ENCODE data around the gene NME2. TPM values are rescaled to one million over a fixed set of nuclear protein-coding genes. Genes with fewer than 3 reads are reported as not detected.
A peak's percentile ranks its signal among the peaks of the same experiment; 100 is the strongest.
"Not testable (repeated sequence)": the region's sequence is repeated elsewhere in the genome, so short reads cannot be mapped to it uniquely, and the experiment has no call there.

NME2 gene
- total RNA-seq, 1 donor from 2014 or later = 476 TPM

DNA sequence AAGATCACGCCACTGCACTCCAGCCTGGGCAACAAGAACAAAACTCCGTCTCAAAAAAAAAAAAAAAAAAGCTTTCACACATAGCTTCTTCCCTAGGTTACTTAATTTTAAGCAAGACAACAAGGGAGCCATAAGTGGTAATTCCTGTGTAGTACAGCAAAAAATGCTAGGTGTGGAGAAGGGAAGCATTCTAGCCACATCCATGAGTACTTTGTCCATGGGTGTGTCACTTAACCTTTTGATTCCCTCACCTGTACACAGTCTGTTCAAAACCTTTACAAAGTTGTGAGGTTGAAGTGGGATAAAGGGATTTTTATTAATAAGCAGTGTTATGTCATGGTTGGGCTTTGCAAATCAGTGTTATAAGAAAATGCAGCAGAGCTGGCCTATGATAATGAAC, 4.5 kb downstream of the NME2 start:
- Mint-ChIP-seq H3K27me3 (ENCODE audit: unreplicated experiment) (peaks cover 5% of the 10 kb centered on the region), H3K9me3 (ENCODE audit: unreplicated experiment) (no peaks in the 10 kb centered on the region), H3K36me3 (ENCODE audit: low read depth, unreplicated experiment) (peaks cover 12% of the 10 kb centered on the region), H3K27ac (ENCODE audit: unreplicated experiment) (no peak overlapping the region), H3K4me1 (ENCODE audit: unreplicated experiment) (peaks cover 3% of the 10 kb centered on the region), H3K4me3 (ENCODE audit: unreplicated experiment) (no peak overlapping the region)
- no peak for DNase-seq (ENCODE audit: low spot score)
- TF ChIP-seq, protein P1, sequence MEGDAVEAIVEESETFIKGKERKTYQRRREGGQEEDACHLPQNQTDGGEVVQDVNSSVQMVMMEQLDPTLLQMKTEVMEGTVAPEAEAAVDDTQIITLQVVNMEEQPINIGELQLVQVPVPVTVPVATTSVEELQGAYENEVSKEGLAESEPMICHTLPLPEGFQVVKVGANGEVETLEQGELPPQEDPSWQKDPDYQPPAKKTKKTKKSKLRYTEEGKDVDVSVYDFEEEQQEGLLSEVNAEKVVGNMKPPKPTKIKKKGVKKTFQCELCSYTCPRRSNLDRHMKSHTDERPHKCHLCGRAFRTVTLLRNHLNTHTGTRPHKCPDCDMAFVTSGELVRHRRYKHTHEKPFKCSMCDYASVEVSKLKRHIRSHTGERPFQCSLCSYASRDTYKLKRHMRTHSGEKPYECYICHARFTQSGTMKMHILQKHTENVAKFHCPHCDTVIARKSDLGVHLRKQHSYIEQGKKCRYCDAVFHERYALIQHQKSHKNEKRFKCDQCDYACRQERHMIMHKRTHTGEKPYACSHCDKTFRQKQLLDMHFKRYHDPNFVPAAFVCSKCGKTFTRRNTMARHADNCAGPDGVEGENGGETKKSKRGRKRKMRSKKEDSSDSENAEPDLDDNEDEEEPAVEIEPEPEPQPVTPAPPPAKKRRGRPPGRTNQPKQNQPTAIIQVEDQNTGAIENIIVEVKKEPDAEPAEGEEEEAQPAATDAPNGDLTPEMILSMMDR (IDR thresholded peaks at IDR 0.05; ENCODE audit: unreplicated experiment) = no peak

DNA sequence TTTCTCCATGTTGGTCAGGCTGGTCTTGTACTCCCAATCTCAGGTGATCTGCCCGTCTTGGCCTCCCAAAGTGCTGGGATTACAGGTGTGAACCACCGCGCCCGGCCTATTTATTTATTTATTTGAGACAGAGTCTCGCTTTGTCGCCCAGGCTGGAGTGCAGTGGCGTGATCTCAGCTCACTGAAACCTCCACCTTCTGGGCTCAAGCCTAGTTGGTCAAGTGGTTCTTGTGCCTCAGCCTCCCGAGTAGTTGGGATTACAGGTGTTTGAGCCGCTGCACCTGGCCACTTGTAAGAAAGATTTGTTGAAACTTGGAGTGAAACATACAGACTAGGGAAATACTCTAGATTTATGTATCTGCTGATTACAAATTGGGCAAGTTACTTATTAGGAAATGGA, 5.8 kb downstream of the NME2 start:
- not testable (repeated sequence) for DNase-seq (ENCODE audit: low spot score); H3K9me3 Mint-ChIP-seq (ENCODE audit: unreplicated experiment); H3K4me1 Mint-ChIP-seq (ENCODE audit: unreplicated experiment); H3K27me3 Mint-ChIP-seq (ENCODE audit: unreplicated experiment); H3K27ac Mint-ChIP-seq (ENCODE audit: unreplicated experiment)
- Mint-ChIP-seq H3K4me3 (ENCODE audit: unreplicated experiment) (peak overlapping the region; percentile 31), H3K36me3 (ENCODE audit: low read depth, unreplicated experiment) (peaks cover 12% of the 10 kb centered on the region)

DNA sequence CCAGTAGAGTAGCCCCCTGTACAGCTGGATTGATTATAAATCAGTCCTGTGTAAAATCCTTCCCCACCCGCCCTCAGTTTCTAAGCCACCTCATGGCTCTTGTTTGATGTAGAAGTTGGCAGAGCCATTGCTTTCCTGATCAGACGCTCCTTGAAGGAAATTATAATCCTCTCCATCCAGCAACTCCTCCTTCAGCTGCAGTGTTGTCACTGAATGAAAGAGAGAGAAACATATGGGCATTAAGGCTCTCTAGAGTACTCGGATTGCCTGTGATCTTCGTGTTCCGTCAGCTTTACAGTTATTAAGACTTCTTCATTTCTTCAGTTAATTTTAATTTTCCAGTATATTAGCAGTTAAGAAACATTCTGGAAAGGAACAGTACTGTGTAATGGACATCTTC, 14.3 kb downstream of the NME2 start:
- H3K27ac Mint-ChIP-seq (ENCODE audit: unreplicated experiment) = no peak overlapping the region
- H3K9me3 Mint-ChIP-seq (ENCODE audit: unreplicated experiment) = no peaks in the 10 kb centered on the region
- TF ChIP-seq, protein P1 (IDR thresholded peaks at IDR 0.05; ENCODE audit: unreplicated experiment) = no peak
- H3K4me1 Mint-ChIP-seq (ENCODE audit: unreplicated experiment) = peaks cover 8% of the 10 kb centered on the region
- no peak overlapping the region for H3K4me3 Mint-ChIP-seq (ENCODE audit: unreplicated experiment)
- DNase-seq (ENCODE audit: low spot score) = no peak
- no peaks in the 10 kb centered on the region for H3K27me3 Mint-ChIP-seq (ENCODE audit: unreplicated experiment)
- no peaks in the 10 kb centered on the region for H3K36me3 Mint-ChIP-seq (ENCODE audit: low read depth, unreplicated experiment)

DNA sequence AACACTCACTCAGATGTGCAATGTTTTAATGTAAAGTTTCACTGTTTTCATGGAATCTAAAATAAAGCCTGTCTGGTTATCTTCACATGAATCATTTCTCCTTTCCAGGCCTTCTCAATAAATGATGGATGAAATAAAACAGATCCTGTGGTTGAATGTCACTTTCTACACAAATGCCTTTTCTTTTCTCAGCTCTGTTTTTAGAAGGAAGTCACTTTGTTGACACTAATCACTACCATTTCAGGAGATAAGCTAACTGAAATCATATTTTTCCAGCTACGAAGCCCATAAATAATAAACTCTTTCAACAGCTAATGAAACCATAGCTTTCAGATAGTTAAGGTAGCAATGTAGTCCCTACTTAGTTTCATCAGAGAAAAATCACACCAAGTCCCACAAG, 17.9 kb downstream of the NME2 start:
- no peaks in the 10 kb centered on the region for H3K36me3 Mint-ChIP-seq (ENCODE audit: low read depth, unreplicated experiment)
- TF ChIP-seq, protein P1 (IDR thresholded peaks at IDR 0.05; ENCODE audit: unreplicated experiment) = no peak
- H3K27ac Mint-ChIP-seq (ENCODE audit: unreplicated experiment) = peak overlapping the region; percentile 1

DNA sequence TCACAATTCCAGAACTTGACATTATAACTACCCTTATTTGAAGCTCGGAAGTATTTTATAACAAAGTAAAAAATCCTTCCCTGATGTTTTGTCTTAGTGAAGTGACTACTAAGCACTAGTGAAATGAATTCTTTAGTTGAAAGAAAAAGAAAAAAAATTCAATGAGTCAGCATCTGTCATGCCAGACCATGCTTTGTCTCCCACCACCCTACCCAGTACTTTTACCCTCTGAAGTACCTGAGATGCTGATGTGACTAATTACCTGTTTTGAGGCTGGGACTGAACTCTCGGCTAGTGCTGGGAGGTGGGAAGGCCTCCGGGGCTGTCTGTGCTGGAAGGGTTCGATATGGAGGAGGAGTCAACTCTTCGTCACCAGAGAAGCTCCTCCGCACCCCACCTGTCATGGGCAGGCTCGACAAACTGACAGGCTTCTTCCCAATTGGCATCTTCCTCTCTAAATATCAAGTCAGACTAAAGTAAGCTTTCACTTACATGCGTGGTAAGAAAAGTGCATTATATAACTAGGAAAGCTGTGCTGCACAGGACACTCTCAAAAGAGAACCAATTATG, 19.6 kb downstream of the NME2 start:
- DNase-seq (ENCODE audit: low spot score) = no peak
- Mint-ChIP-seq H3K27ac (ENCODE audit: unreplicated experiment) (no peak overlapping the region), H3K4me1 (ENCODE audit: unreplicated experiment) (peaks cover 8% of the 10 kb centered on the region), H3K4me3 (ENCODE audit: unreplicated experiment) (no peak overlapping the region), H3K36me3 (ENCODE audit: low read depth, unreplicated experiment) (no peaks in the 10 kb centered on the region), H3K27me3 (ENCODE audit: unreplicated experiment) (no peaks in the 10 kb centered on the region), H3K9me3 (ENCODE audit: unreplicated experiment) (no peaks in the 10 kb centered on the region)
- TF ChIP-seq, protein P1 (IDR thresholded peaks at IDR 0.05; ENCODE audit: unreplicated experiment) = no peak

More for the DNA sequence above, 17.9 kb downstream of the NME2 start:
- Mint-ChIP-seq H3K27me3 (ENCODE audit: unreplicated experiment) (no peaks in the 10 kb centered on the region), H3K9me3 (ENCODE audit: unreplicated experiment) (no peaks in the 10 kb centered on the region), H3K4me3 (ENCODE audit: unreplicated experiment) (no peak overlapping the region), H3K4me1 (ENCODE audit: unreplicated experiment) (peaks cover 8% of the 10 kb centered on the region)
- DNase-seq (ENCODE audit: low spot score) = no peak
